Left hindlimb (tissue), 1 donor: ENCODE data around the gene UBA1.
A peak's percentile ranks its signal among the peaks of the same experiment; 100 is the strongest.

Source experiments
- DNase-seq: peaks from one replicate; pipeline ENCODE4 v3.0.0-alpha.2; 2018

Gene UBA1

GRCh38 chrX:47193475-47194193 lies at the start of gene UBA1:
Gene UBA1, plus strand, starts transcription at chrX:47193829. Its CDS starts 4,974 bp downstream, at chrX:47198803.
- peak; percentile 93 for DNase-seq

- peak; percentile 85 for DNase-seq
Measured at GRCh38 chrX:47143894-47144625, 49.6 kb upstream of the UBA1 start.

DNA sequence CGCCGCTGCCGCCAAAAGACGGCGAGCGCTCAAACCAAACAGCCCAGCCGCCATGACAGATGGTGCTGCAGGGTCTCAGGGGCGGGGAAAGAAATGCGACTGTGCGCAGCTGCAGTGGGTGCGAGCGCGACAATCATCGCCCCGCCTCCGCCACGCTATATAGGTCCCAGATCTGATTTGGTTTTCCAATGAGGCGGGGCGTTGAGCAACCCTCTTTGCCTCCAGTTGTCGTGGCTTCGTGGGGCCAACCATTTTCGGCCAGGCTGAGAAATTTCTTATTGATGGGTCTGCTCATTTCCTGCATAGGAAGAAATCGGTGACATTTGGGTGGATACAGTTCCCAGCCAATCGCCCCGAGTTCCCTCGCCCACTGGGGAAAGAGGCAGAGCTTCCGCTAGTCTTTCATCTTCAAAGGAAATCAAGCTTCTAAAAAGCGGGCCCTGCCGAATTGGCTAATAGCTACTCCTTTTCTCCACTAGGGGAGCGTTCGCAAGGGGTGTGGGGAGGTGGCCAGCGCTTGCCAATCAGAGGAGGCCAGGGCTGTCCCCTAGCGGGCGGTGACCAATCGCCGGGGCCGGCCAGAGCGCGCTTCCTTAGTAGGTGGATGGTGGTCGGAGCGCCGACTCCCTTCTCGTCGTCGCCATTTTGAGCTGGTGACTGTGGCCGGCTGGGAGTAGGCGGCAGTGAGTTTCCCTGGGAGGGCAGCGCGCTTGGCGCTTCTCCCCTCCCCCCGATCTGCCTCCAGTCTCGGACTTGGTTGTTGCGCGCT lies 48.8 kb upstream of the UBA1 start, which contains the start of the genes NDUFB11 and RBM10:
Gene NDUFB11, minus strand, starts transcription at position 77 of the 769 bp plus-strand sequence. Its CDS starts 23 bp downstream, at position 54.
Gene RBM10, plus strand, starts transcription at position 596 of the 769 bp plus-strand sequence. CDS start 2,261 bp downstream, outside the sequence.
- DNase-seq: peak; percentile 95

- DNase-seq: no peak
Measured at GRCh38 chrX:47145395-47146120, 48.1 kb upstream of the UBA1 start.

GRCh38 chrX:47146121-47146935 lies 47.3 kb upstream of the UBA1 start:
- no peak for DNase-seq

GRCh38 chrX:47146936-47147859 lies 46.4 kb upstream of the UBA1 start:
- DNase-seq: no peak

DNA sequence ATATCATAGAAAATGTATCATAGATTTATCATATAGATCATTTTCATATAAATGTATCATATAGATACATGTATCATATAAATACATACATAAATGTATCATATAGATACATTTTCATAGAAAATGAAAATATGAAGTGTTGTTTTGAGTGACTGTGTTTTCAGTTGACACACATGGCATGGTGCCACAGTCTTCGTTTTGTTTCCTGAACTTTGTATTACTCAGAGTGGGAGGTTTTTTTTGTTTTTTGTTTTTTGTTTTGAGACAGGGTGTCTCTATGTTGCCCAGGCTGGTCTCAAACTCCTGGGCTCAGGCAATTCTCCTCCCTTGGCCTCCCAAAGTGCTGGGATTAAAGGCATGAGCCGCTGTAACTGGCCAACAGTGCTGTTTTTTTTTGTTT lies 44.7 kb upstream of the UBA1 start:
- DNase-seq: no peak

- no peak for DNase-seq
Measured at GRCh38 chrX:47151435-47151834, 42.2 kb upstream of the UBA1 start.

GRCh38 chrX:47156611-47157520 lies 36.8 kb upstream of the UBA1 start:
- DNase-seq: no peak

DNA sequence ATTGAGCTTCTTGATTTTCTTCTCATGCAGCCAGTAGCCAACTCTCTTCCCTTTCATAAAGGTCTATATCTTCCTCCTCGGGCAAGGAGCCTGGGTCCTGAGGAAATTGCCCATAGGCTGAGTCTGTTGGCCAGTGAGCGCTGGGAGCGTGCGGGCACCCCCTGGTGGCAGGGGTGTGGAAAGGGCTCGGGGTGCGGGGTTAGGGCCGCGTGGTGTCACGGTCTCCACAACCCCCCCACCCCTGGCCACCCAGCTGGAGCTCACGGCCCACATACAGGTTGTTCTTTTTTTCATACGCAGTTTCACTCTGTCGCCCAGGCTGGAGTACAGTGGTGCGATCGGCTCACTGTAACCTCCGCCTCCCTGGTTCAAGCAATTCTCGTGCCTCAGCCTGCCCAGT lies 35.5 kb upstream of the UBA1 start:
- DNase-seq: no peak

GRCh38 chrX:47158781-47159180 lies 34.8 kb upstream of the UBA1 start:
- no peak for DNase-seq

- DNase-seq: no peak
Measured at GRCh38 chrX:47160781-47161180, 32.8 kb upstream of the UBA1 start.

DNA sequence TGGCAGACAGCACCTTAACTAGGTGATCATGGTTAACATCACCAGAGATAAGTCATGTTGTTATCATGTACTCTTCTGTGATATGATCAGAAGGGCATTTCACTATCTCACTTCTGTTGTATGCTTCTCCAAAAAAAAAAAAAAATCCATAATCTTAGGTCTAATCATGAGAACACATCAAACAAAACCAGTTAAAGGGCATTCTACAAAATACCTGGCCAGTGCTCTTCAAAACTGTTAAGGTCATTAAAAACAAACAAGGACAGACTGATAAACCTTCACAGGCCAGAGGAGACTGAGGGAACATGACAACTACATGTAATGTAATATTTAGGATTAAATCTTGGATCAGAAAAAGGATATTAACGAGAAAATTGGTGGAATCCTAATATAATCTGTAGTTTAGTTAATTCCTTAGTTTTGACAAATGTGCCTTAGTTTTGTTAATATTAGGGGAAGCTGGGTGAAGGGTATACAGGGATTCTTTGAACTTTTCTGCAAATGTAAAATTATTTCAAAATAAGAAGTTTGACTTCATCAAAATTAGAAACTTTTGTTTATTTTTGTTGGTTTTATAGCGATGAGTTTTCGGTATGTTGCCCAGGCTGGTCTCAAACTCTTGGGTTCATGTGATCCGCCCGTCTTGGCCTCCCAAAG lies 30.6 kb upstream of the UBA1 start:
- DNase-seq: no peak

DNA sequence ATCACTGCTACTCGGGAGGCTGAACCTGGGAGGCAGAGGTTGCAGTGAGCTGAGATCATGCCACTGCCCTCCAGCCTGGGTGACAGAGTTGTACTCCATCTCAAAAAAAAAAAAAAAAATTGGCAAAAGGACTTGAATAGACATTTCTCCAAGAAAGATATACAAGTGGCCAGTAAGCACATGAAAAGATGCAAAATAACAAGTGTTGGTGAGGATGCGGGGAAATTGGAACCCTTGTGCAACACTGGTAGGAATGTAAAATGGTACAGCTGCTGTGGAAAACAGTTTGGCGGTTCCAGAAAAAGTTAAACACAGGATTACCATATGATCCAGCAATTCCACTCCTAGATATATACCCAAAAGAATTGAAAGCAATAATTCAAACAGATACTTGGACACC lies 29.2 kb upstream of the UBA1 start:
- DNase-seq: no peak

GRCh38 chrX:47166126-47166525 lies 27.5 kb upstream of the UBA1 start:
- DNase-seq: no peak

DNA sequence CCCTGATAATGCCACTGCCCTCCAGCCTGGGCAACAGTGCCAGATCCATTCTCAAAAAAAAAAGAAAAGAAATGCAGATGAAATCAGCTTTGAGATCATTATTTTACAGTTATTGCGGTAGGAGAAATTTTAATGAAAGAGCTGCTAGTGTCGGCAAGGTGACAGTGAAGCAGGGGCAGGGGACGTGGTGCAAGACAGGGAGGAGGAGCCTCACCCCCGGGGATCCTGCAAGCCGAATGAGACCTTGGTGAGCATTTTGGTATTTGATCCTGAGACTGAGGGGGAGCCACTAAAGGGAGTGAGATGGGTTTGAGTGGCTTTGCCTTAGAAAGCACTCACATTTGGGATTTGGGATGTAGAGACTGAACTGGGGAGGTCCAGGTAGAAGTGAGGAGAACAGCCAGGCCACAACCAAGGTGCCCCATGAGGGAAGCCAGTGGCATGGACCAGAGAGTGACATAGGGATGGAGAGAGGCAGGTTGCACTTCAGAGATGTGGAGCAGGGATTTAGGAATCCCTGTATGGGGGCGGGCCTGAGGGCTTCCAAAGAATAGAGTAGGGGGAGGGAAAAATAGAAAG lies 25.0 kb upstream of the UBA1 start:
- no peak for DNase-seq

DNA sequence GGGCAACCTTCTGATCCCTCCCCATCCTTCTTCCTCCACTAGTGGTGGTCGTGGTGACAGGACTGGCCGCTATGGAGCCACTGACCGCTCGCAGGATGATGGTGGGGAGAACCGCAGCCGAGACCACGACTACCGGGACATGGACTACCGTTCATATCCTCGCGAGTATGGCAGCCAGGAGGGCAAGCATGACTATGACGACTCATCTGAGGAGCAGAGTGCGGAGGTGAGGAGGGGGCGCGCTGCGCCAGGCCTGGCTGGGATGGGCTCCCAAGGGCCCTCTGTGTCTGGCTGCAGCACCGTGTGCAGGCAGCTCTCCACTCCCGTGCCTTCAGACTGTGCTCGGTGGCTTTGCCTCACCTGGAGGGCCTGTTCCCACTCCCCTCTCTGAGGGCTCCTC lies 24.4 kb upstream of the UBA1 start:
- no peak for DNase-seq

GRCh38 chrX:47169726-47170515 lies 23.7 kb upstream of the UBA1 start:
- no peak for DNase-seq
